Vagina (tissue), 2 donors: ENCODE results near the gene ACSL1. TPM values are rescaled to one million over a fixed set of nuclear protein-coding genes. Genes with fewer than 3 reads are reported as not detected.

Experiments used
- DNase-seq, 2 donors: peaks; one replicate each; pipeline ENCODE4 v3.0.0-alpha.2; 2017; ENCODE audit errors: extremely low spot score in 2 of 2
- H3K27ac ChIP-seq: fragments of 200-600 bp; sonication (generic); one replicate; pipeline ENCODE4 v1.5.1; 2019
- H3K27me3 ChIP-seq: fragments of 200-600 bp; sonication (generic); one replicate; pipeline ENCODE4 v1.5.1; 2019
- H3K36me3 ChIP-seq, 2 donors: fragments of 200-600 bp; sonication (generic); one replicate each; pipeline ENCODE4 v1.5.1; 2017 to 2019
- H3K4me1 ChIP-seq: fragments of 200-600 bp; sonication (generic); one replicate; pipeline ENCODE4 v1.5.1; 2019
- H3K4me3 ChIP-seq, 2 donors: fragments of 200-600 bp; sonication (generic); 1 replicate in 1 of 2; 2 replicates in 1 of 2; pipeline ENCODE4 v1.5.1; 2016 to 2019
- H3K9me3 ChIP-seq: fragments of 200-600 bp; sonication (generic); one replicate; pipeline ENCODE4 v1.5.1; 2019
- CTCF ChIP-seq, 3 experiments: fragments of 450-650 bp in 2 of 3; fragments of 200-600 bp in 1 of 3; sonication (generic) in 1 of 3; IDR thresholded peaks; one replicate each; pipeline ENCODE4 v1.5.1; 2017 to 2019; ENCODE audit warnings: antibody characterized with exemption in 3 of 3, mild to moderate bottlenecking in 2 of 3, moderate library complexity in 2 of 3
- POLR2A ChIP-seq, 2 donors: fragments of 450-650 bp; IDR thresholded peaks; one replicate each; pipeline ENCODE4 v1.6.1; 2017; ENCODE audit warnings: antibody characterized with exemption in 2 of 2, mild to moderate bottlenecking in 2 of 2, moderate library complexity in 2 of 2
- POLR2AphosphoS5 ChIP-seq, 2 donors: sonication (generic); formaldehyde crosslinking; IDR thresholded peaks; one replicate each; pipeline ENCODE4 v1.9.0; 2017; ENCODE audit warnings: antibody characterized with exemption in 2 of 2, mild to moderate bottlenecking in 2 of 2, low read depth in 1 of 2; ENCODE audit not compliant: insufficient read depth in 1 of 2
- intact Hi-C: fragments of 100-400 bp; cut with DNase I; formaldehyde crosslinking; loops from one replicate; pipeline ENCODE4 v1.15.1; 2023
- total RNA-seq: library from RNA; depleted of rRNA; stranded (reverse); fragments of >200 nt; gene quantifications from one replicate; pipeline ENCODE4 v1.2.3, GENCODE V29; 2016

ACSL1 gene
- total RNA-seq, 1 donor from 2014 or later = 106 TPM

GRCh38 chr4:184853436-184853835, 27.7 kb upstream of the ACSL1 start:
- intact Hi-C loops = no loop called here

GRCh38 chr4:184851886-184852285, 26.1 kb upstream of the ACSL1 start:
- no peaks in the 10 kb centered on the region for H3K9me3 ChIP-seq
- H3K4me3 ChIP-seq = no peak overlapping the region
- H3K36me3 ChIP-seq = no peaks in the 10 kb centered on the region
- no peak overlapping the region for H3K27ac ChIP-seq
- no peak for DNase-seq
- intact Hi-C loops = no loop called here
- TF ChIP-seq POLR2AphosphoS5 (IDR thresholded peaks at IDR 0.05; ENCODE audit: insufficient read depth in 1 of 2, low read depth in 1 of 2) (no peak), POLR2A (IDR thresholded peaks at IDR 0.05) (no peak), CTCF (IDR thresholded peaks at IDR 0.05) (no peak)
- H3K4me1 ChIP-seq = no peaks in the 10 kb centered on the region
- no peaks in the 10 kb centered on the region for H3K27me3 ChIP-seq

More at GRCh38 chr4:184853436-184853835, 27.7 kb upstream of the ACSL1 start:
- no peak overlapping the region for H3K4me3 ChIP-seq
- no peaks in the 10 kb centered on the region for H3K36me3 ChIP-seq
- DNase-seq = no peak
- H3K27me3 ChIP-seq = no peaks in the 10 kb centered on the region
- H3K4me1 ChIP-seq = no peaks in the 10 kb centered on the region
- H3K27ac ChIP-seq = no peak overlapping the region
- TF ChIP-seq POLR2AphosphoS5 (IDR thresholded peaks at IDR 0.05; ENCODE audit: insufficient read depth in 1 of 2, low read depth in 1 of 2) (no peak), CTCF (IDR thresholded peaks at IDR 0.05) (no peak), POLR2A (IDR thresholded peaks at IDR 0.05) (no peak)
- H3K9me3 ChIP-seq = no peaks in the 10 kb centered on the region

DNA sequence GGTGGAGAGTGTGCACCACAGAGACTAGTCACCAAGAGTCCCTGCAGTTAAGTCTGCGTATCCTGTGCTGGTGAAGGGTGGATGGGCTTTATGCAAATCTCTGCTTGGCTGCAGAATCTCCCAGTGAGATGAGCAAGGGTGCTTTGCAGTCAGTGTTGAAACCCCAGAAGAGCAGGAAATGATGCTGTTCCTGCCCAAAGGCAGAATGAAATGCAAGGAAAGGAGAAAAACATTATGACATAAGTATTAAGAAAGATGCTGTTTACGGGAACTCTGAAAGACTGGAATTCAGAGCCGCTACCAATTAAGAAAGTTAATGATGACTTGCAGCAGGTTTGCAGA, 25.4 kb upstream of the ACSL1 start:
- intact Hi-C loops = no loop called here
- no peak overlapping the region for H3K27ac ChIP-seq

DNA sequence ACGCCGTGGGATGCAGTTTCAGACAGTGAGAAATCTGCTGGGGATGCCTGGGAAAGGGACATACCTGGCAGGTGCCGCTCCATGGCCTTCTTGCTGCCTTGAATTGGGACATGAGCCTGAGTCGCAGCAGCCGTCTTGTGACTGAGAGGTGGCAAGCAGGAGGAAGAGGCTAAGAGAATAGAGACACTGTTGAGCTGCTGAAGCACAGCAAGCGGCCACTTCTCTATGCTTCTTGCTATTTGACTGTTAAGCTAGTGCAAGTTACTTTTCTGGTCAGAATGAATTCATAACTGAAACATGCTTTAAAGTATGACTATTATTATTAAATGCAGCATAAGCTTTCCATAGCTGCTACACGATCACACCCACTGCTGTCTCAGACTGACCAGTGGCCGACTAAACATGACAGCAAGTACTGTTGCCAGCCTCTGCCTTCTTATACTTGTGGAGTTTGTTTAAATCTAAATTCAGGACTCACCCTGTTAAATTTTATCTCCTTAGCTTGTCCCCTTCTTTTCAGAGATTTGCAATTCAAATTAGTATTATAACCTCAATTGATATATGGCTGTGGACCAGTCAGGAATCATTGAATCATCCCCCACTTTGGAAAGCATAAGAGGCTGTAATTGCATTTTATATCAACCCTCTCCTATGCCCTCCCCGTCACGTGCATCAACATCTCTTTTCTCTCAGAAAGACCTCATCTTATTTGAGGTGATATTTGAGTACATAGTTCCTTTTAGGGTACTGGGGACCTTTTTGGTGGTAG, 24.8 kb upstream of the ACSL1 start:
- Histone ChIP-seq H3K27ac (no peak overlapping the region), H3K36me3 (no peaks in the 10 kb centered on the region), H3K9me3 (no peaks in the 10 kb centered on the region), H3K27me3 (no peaks in the 10 kb centered on the region), H3K4me1 (peaks cover 1% of the 10 kb centered on the region), H3K4me3 (no peak overlapping the region)
- no peak for DNase-seq
- TF ChIP-seq POLR2A (IDR thresholded peaks at IDR 0.05) (no peak), CTCF (IDR thresholded peaks at IDR 0.05) (no peak), POLR2AphosphoS5 (IDR thresholded peaks at IDR 0.05; ENCODE audit: insufficient read depth in 1 of 2, low read depth in 1 of 2) (no peak)
- intact Hi-C loops = no loop called here

More for the DNA sequence above, 25.4 kb upstream of the ACSL1 start:
- no peaks in the 10 kb centered on the region for H3K27me3 ChIP-seq
- H3K4me3 ChIP-seq = no peak overlapping the region
- H3K4me1 ChIP-seq = no peaks in the 10 kb centered on the region
- no peaks in the 10 kb centered on the region for H3K36me3 ChIP-seq
- DNase-seq = no peak
- no peaks in the 10 kb centered on the region for H3K9me3 ChIP-seq
- TF ChIP-seq POLR2A (IDR thresholded peaks at IDR 0.05) (no peak), CTCF (IDR thresholded peaks at IDR 0.05) (no peak), POLR2AphosphoS5 (IDR thresholded peaks at IDR 0.05; ENCODE audit: insufficient read depth in 1 of 2, low read depth in 1 of 2) (no peak)

GRCh38 chr4:184850018-184850417, 24.2 kb upstream of the ACSL1 start:
- Histone ChIP-seq H3K36me3 (no peaks in the 10 kb centered on the region), H3K27me3 (no peaks in the 10 kb centered on the region), H3K9me3 (no peaks in the 10 kb centered on the region), H3K4me3 (no peak overlapping the region), H3K4me1 (peaks cover 7% of the 10 kb centered on the region), H3K27ac (no peak overlapping the region)
- DNase-seq = no peak
- intact Hi-C loops = no loop called here
- TF ChIP-seq POLR2AphosphoS5 (IDR thresholded peaks at IDR 0.05; ENCODE audit: insufficient read depth in 1 of 2, low read depth in 1 of 2) (no peak), POLR2A (IDR thresholded peaks at IDR 0.05) (no peak), CTCF (IDR thresholded peaks at IDR 0.05) (no peak)
